GM12891 (cell line): ENCODE results near the gene GNG11.

Source experiments
- PAX5 ChIP-seq: IDR thresholded peaks from 2 replicates; pipeline ENCODE4 v1.6.1; 2011; ENCODE audit warnings: low read length, moderate library complexity, mild to moderate bottlenecking; ENCODE audit not compliant: insufficient read depth, severe bottlenecking
- POLR2A ChIP-seq: IDR thresholded peaks from 2 replicates; pipeline ENCODE4 v1.6.1; 2011; ENCODE audit warnings: low read depth, low read length, control low read depth
- POLR2AphosphoS5 ChIP-seq: IDR thresholded peaks from 2 replicates; pipeline ENCODE4 v1.6.1; 2011; ENCODE audit warnings: low read depth, low read length, control low read depth
- SPI1 ChIP-seq: IDR thresholded peaks from 2 replicates; pipeline ENCODE4 v1.6.1; 2011; ENCODE audit warnings: low read depth, low read length, control low read depth
- TAF1 ChIP-seq: IDR thresholded peaks from 2 replicates; pipeline ENCODE4 v1.6.1; 2011; ENCODE audit warnings: low read depth, low read length, control low read depth

- no peak for TF ChIP-seq TAF1
- no peak for TF ChIP-seq POLR2A
- no peak for TF ChIP-seq POLR2AphosphoS5
- TF ChIP-seq SPI1 = no peak
- no peak for TF ChIP-seq PAX5
These were observed at the start of gene GNG11 for GRCh38 chr7:93921607-93922566.
